ENCODE measurements around the gene OPN1MW2.
"Not testable (repeated sequence)": the region's sequence is repeated elsewhere in the genome, so short reads cannot be mapped to it uniquely, and the experiment has no call there.

Gene OPN1MW2

DNA sequence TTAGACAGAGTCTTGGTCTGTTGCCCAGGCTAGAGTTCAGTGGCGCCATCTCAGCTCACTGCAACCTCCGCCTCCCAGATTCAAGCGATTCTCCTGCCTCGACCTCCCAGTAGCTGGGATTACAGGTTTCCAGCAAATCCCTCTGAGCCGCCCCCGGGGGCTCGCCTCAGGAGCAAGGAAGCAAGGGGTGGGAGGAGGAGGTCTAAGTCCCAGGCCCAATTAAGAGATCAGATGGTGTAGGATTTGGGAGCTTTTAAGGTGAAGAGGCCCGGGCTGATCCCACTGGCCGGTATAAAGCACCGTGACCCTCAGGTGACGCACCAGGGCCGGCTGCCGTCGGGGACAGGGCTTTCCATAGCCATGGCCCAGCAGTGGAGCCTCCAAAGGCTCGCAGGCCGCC is at the start of gene OPN1MW2:
Gene OPN1MW2, plus strand, starts transcription at position 301 of the 400 bp plus-strand sequence. Its CDS starts 60 bp downstream, at position 361.
- not testable (repeated sequence) for DNase-seq (ENCODE audit: low read depth in 2 of 2)

- not testable (repeated sequence) for DNase-seq (ENCODE audit: low read depth in 2 of 2)
These were observed 47.0 kb upstream of the OPN1MW2 start for GRCh38 chrX:154172535-154172943.

GRCh38 chrX:154174356-154174755 is 45.2 kb upstream of the OPN1MW2 start:
- DNase-seq (ENCODE audit: low read depth in 2 of 2) = not testable (repeated sequence)

GRCh38 chrX:154182296-154182695 is 37.3 kb upstream of the OPN1MW2 start, which contains the start of gene OPN1MW:
Gene OPN1MW (plus strand): TSS chrX:154182596. CDS start chrX:154182678, 82 bp downstream.
- DNase-seq (ENCODE audit: low read depth in 2 of 2) = not testable (repeated sequence)

DNA sequence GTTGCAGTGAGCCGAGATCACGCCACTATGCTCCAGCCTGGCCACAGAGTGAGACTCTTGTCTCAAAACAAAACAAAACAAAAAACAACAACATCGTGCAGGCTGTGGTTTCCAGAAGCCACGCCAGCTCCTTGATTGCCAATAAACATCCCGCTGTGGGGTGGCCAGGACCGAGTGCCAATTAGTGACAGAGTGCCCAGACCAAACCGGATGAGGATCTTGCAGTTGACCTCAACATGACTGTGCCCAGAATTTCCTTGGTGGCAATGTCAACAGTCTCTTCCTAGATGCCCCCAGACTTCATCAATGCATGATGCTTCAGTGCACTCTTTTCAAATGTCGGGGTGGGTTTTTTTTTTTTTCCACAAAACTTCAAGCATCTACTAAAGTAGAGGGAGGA is 35.8 kb upstream of the OPN1MW2 start:
- not testable (repeated sequence) for DNase-seq (ENCODE audit: low read depth in 2 of 2)

- not testable (repeated sequence) for DNase-seq (ENCODE audit: low read depth in 2 of 2)
These were observed 26.7 kb upstream of the OPN1MW2 start for GRCh38 chrX:154192846-154193245.

DNA sequence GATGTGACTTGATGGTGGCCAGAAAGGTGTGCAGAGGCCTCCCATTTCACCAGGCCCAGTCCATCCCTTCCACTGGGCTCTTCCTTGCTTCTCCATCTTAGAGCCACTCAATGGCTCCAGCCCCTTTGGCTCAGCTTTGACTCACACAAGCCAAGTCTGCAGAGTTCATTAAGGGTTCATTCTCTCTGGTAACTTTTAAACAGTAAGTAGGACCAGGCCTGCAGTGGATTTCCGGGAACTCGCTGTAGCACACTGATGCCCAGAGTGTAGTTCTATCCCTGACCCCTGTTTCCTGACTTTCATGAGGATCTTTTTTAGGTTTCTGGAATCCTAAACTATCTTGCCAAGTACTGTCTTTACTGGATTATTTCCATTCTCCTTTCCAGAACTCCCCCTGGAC is 25.2 kb upstream of the OPN1MW2 start:
- not testable (repeated sequence) for DNase-seq (ENCODE audit: low read depth in 2 of 2)

DNA sequence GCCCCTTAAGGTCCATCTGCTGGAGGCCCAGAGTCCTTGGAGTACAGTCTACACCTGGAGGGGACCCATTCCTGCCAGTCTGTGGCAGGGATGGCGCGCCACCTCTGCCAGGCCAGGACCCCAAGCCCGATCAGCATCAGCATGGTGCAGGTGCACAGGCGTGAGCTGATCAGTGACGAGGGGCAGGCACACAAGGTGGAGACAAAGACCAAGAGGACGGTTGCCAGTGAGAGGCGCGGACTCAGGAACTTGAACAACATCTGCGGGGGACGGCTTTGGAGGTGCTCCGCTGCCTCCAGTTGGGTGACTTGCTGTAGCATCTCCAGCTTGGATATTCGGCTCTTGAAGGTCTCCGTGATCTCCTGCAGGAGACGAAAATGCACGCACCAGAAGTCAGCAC is 23.1 kb upstream of the OPN1MW2 start:
- not testable (repeated sequence) for DNase-seq (ENCODE audit: low read depth in 2 of 2)

DNA sequence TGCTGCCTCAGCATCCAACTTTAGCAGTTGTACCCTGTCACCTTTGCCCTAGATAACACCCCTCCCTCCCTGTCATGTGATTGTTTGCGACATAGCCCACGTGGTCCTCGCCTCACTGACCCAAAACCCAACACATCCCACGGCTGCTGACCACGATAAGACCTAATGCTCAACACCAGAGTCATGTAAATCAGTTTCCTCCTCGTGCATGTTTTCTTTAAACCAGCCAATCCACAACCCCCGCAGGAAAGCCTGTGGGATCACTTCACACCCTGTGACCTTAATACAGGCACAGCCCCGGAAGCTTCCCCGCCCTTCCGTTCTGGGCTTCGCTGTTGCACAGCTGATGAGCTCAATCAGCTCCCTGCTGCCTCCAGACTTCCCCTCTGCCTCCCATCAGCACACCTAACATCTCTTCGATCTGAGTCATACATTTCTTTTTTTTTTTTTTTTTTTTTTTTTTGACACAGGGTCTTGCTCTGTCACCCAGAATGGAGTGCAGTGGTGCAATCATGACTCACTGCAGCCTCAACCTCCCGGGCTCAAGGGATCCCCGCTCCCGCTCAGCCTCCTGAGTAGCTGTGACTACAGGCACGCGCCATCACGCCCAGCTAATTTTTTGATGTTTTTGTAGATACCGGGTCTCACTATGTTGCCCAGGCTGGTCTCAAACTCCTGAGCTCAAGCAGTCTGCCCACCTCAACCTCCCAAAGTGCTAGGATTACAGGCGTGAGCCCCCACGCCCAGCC is 9.7 kb upstream of the OPN1MW2 start:
- DNase-seq (ENCODE audit: low read depth in 2 of 2) = not testable (repeated sequence)

DNA sequence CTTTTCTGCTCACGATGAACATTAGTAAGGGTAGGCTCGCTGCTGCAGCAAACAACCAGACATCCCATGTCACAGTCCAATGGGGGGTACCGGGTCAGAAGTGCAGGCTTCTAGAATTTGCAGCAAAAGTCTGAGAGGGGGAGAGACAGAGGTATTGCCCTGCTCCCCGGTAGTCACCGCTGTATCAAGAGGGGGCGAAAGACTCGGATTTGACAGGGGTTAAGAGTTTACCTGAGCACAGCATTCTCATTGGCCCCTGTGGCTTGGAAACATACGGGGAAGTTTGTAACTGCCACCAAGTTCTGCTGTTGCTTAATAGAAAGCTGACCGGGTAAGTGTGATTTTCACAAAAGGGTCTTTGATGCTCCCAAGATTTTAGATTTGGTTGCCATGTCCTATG is 8.5 kb upstream of the OPN1MW2 start:
- not testable (repeated sequence) for DNase-seq (ENCODE audit: low read depth in 2 of 2)

DNA sequence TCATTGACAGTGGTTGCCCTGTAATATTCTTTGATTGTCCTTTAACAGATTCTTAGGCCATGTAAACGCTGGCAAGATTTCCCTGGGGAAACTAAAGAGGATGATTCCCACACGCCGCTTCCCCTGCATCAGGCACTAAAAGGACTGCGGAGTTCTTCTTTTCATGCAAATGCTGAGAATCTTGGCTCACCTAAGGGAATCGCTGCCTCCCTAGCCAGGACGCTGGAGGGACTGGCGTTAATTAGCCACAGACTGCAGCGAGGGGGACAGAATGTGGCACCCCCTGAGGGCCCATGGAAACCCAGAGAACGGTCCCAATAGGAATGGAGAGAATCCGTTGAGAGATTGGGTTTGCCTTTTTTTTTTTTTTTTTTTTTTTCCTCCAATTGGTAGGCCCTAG is 8.1 kb upstream of the OPN1MW2 start:
- not testable (repeated sequence) for DNase-seq (ENCODE audit: low read depth in 2 of 2)

- DNase-seq (ENCODE audit: low read depth in 2 of 2) = not testable (repeated sequence)
These were observed 5.7 kb downstream of the OPN1MW2 start for GRCh38 chrX:154225292-154225691.

DNA sequence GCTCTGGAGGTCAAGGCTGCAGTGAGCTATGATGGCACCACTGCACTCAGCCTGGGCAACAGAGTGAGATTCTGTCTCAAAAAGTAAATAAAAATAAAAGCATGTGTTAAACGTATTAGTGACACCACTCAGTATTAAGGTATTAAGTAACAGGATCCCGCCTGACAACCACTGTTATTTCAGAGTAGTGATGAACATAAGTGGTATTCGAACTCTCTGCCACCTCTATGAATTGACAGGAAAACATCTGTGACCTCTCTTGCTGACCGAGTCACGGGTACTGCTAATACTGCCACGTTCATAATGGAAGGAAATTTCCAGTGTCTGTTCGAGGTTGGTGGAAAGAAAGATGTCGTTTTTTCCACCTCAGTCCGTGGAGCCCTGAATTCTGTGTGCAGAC is 7.2 kb downstream of the OPN1MW2 start:
- DNase-seq (ENCODE audit: low read depth in 2 of 2) = not testable (repeated sequence)

DNA sequence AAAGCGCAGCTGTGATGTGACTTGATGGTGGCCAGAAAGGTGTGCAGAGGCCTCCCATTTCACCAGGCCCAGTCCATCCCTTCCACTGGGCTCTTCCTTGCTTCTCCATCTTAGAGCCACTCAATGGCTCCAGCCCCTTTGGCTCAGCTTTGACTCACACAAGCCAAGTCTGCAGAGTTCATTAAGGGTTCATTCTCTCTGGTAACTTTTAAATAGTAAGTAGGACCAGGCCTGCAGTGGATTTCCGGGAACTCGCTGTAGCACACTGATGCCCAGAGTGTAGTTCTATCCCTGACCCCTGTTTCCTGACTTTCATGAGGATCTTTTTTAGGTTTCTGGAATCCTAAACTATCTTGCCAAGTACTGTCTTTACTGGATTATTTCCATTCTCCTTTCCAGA is 11.9 kb downstream of the OPN1MW2 start:
- not testable (repeated sequence) for DNase-seq (ENCODE audit: low read depth in 2 of 2)

- not testable (repeated sequence) for DNase-seq (ENCODE audit: low read depth in 2 of 2)
These were observed 14.1 kb downstream of the OPN1MW2 start for GRCh38 chrX:154233620-154234019.

GRCh38 chrX:154238939-154239559 is 19.5 kb downstream of the OPN1MW2 start:
- DNase-seq (ENCODE audit: low read depth in 2 of 2) = not testable (repeated sequence)

GRCh38 chrX:154239982-154240503 is 20.5 kb downstream of the OPN1MW2 start:
- not testable (repeated sequence) for DNase-seq (ENCODE audit: low read depth in 2 of 2)

GRCh38 chrX:154247377-154248045 is 28.0 kb downstream of the OPN1MW2 start:
- DNase-seq (ENCODE audit: low read depth in 2 of 2) = not testable (repeated sequence)

DNA sequence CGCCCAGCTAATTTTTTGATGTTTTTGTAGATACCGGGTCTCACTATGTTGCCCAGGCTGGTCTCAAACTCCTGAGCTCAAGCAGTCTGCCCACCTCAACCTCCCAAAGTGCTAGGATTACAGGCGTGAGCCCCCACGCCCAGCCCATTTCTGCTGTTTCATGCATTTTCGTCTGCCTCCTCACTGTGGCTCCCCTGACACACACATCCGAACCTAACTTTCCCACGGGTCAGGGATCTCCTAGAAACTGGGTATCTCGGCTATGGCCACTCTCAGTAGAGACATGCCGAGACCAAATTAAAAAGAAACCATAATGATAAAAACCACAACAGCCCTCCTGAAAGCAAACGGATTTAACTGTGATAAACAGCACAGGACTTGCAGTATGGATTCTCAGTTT is 28.5 kb downstream of the OPN1MW2 start:
- DNase-seq (ENCODE audit: low read depth in 2 of 2) = not testable (repeated sequence)

- not testable (repeated sequence) for DNase-seq (ENCODE audit: low read depth in 2 of 2)
These were observed 37.7 kb downstream of the OPN1MW2 start, which contains the start of gene OPN1MW3 for GRCh38 chrX:154257282-154257681. Gene OPN1MW3 (plus strand): TSS chrX:154257582. CDS start chrX:154257620, 38 bp downstream.

GRCh38 chrX:154258711-154259110 is 39.2 kb downstream of the OPN1MW2 start:
- DNase-seq (ENCODE audit: low read depth in 2 of 2) = not testable (repeated sequence)

DNA sequence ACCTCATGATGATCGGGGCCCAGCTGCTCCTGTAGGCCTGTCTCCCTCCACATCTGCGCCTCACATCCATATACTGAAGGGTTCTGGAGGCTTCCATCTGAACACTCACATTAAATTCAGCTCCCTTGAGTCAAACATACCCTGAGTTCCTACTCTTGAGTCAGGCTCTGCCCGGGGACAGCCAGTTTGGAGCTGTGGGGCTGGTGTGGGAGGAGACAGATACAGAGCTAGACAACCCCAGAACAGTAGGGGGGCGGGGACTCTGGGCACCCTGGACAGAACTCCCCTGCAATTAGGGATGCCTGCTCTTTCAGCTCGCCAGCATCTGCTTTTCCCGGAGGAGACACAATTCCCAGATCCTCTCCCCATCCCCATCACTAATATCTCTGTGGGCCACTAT is 43.5 kb downstream of the OPN1MW2 start:
- not testable (repeated sequence) for DNase-seq (ENCODE audit: low read depth in 2 of 2)

Data from stimulated activated CD8-positive, alpha-beta memory T cell treated with anti-CD3 and anti-CD28 coated beads, Interleukin-15, amount 100 ng/mL, for 4 hours (primary cell).